ENCODE data around the gene TMC6. TPM values are rescaled to one million over a fixed set of nuclear protein-coding genes. Genes with fewer than 3 reads are reported as not detected.

TMC6 gene
- total and polyA plus RNA-seq, 8 donors = 9.2 to 223 (median 41.7) TPM

- no peak overlapping the region for H3K4me3 ChIP-seq
- 57 to 70% (median 66%) methylated on average over 10 of the region's 10 CpGs for WGBS, 5 donors
- TF ChIP-seq POLR2A (IDR thresholded peaks at IDR 0.05) = no peak
- TF ChIP-seq, protein P1, sequence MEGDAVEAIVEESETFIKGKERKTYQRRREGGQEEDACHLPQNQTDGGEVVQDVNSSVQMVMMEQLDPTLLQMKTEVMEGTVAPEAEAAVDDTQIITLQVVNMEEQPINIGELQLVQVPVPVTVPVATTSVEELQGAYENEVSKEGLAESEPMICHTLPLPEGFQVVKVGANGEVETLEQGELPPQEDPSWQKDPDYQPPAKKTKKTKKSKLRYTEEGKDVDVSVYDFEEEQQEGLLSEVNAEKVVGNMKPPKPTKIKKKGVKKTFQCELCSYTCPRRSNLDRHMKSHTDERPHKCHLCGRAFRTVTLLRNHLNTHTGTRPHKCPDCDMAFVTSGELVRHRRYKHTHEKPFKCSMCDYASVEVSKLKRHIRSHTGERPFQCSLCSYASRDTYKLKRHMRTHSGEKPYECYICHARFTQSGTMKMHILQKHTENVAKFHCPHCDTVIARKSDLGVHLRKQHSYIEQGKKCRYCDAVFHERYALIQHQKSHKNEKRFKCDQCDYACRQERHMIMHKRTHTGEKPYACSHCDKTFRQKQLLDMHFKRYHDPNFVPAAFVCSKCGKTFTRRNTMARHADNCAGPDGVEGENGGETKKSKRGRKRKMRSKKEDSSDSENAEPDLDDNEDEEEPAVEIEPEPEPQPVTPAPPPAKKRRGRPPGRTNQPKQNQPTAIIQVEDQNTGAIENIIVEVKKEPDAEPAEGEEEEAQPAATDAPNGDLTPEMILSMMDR (IDR thresholded peaks at IDR 0.05) = no peak
- no peak for TF ChIP-seq EP300 (IDR thresholded peaks at IDR 0.05)
- no peak for TF ChIP-seq POLR2AphosphoS5 (IDR thresholded peaks at IDR 0.05)
- no peaks in the 10 kb centered on the region for H3K27me3 ChIP-seq
- intact Hi-C loops (cut with DNase I; ENCODE audit: low total_unique reads) = no loop called here
- peaks cover 24 to 71% (median 63%) of the 10 kb centered on the region in 4 donors for H3K36me3 ChIP-seq
- H3K27ac ChIP-seq = no peak overlapping the region
- H3K9me3 ChIP-seq = no peaks in the 10 kb centered on the region
- DNase-seq = no peak
- peaks cover 0 to 28% (median 14%) of the 10 kb centered on the region in 4 donors for H3K4me1 ChIP-seq
Observed at GRCh38 chr17:78107457-78107856, 21.1 kb downstream of the TMC6 start.

GRCh38 chr17:78106211-78106610 is 22.3 kb downstream of the TMC6 start:
- intact Hi-C loops (cut with DNase I; ENCODE audit: low total_unique reads) = no loop called here
- DNase-seq = no peak
- peaks cover 0 to 27% (median 12%) of the 10 kb centered on the region in 4 donors for H3K4me1 ChIP-seq
- H3K36me3 ChIP-seq = peaks cover 21 to 77% (median 65%) of the 10 kb centered on the region in 4 donors
- no peaks in the 10 kb centered on the region for H3K9me3 ChIP-seq
- TF ChIP-seq POLR2A (IDR thresholded peaks at IDR 0.05) (no peak), EP300 (IDR thresholded peaks at IDR 0.05) (no peak), POLR2AphosphoS5 (IDR thresholded peaks at IDR 0.05) (no peak)
- TF ChIP-seq, protein P1 (IDR thresholded peaks at IDR 0.05) = no peak
- H3K4me3 ChIP-seq = no peak overlapping the region
- H3K27ac ChIP-seq = no peak overlapping the region
- 86 to 91% (median 89%) methylated on average over 15 of the region's 15 CpGs for WGBS, 5 donors
- no peaks in the 10 kb centered on the region for H3K27me3 ChIP-seq

DNA sequence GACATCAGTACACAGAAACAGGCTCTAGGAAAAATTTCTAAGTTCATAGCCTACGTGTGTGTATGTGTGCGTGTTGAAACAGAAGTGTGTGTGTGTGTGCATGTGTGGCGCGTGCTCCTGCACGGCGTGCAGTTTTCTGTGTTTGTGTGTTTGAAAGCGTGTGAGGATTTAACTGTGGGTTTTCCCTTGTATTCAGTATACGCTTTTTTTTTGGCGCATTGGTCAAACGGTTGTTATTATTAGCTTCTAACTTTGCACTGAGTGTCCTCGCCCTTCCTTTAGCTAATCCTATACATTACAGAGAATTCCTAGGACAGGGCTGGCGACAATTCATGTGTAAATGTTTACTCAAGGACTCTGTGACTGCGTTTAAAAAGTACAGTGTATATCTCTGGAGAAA is 23.0 kb downstream of the TMC6 start:
- peaks cover 0 to 27% (median 12%) of the 10 kb centered on the region in 4 donors for H3K4me1 ChIP-seq
- no peaks in the 10 kb centered on the region for H3K27me3 ChIP-seq
- intact Hi-C loops (cut with DNase I; ENCODE audit: low total_unique reads) = no loop called here
- TF ChIP-seq POLR2A (IDR thresholded peaks at IDR 0.05) (no peak), EP300 (IDR thresholded peaks at IDR 0.05) (no peak), POLR2AphosphoS5 (IDR thresholded peaks at IDR 0.05) (no peak)
- TF ChIP-seq, protein P1 (IDR thresholded peaks at IDR 0.05) = no peak
- DNase-seq = peak in 1 of 2 donors; percentile 72
- WGBS, 5 donors = 22 to 40% (median 33%) methylated on average over 13 of the region's 13 CpGs
- H3K4me3 ChIP-seq = no peak overlapping the region
- no peak overlapping the region for H3K27ac ChIP-seq
- H3K36me3 ChIP-seq = peaks cover 21 to 77% (median 63%) of the 10 kb centered on the region in 4 donors
- no peaks in the 10 kb centered on the region for H3K9me3 ChIP-seq

DNA sequence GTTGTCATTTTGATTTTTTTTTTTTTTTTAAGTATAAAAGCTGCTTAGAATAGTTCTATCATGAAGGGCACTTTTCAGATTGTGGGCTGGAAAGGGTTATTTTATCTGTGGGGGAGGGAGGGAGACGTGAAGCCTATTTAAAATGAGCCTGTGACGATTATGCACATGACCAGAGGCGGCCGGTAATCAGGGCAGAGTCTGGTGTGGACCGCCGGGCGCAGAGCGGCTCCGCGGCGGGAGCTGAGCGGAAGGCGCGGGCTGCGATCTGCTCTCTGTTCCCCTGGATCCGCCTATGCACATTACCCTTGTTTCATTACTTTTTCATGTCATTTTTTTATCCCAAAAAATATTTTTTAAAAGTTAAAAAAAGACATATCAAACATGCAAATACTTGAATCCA is 23.5 kb downstream of the TMC6 start:
- Histone ChIP-seq H3K27me3 (no peaks in the 10 kb centered on the region), H3K4me3 (no peak overlapping the region), H3K27ac (no peak overlapping the region), H3K36me3 (peaks cover 23 to 77% (median 64%) of the 10 kb centered on the region in 4 donors), H3K9me3 (no peaks in the 10 kb centered on the region), H3K4me1 (peaks cover 0 to 27% (median 12%) of the 10 kb centered on the region in 4 donors)
- 67 to 79% (median 71%) methylated on average over 16 of the region's 16 CpGs for WGBS, 5 donors
- DNase-seq = no peak
- TF ChIP-seq, protein P1 (IDR thresholded peaks at IDR 0.05) = no peak
- TF ChIP-seq EP300 (IDR thresholded peaks at IDR 0.05) (no peak), POLR2AphosphoS5 (IDR thresholded peaks at IDR 0.05) (no peak), POLR2A (IDR thresholded peaks at IDR 0.05) (no peak)
- intact Hi-C loops (cut with DNase I; ENCODE audit: low total_unique reads) = no loop called here
